Ishikawa (cell line): ENCODE results near the gene MIA.

ENCODE experiments used
- CEBPB ChIP-seq: IDR thresholded peaks from 2 replicates; pipeline ENCODE4 v1.6.1; 2012
- CREB1 ChIP-seq: IDR thresholded peaks from 2 replicates; pipeline ENCODE4 v1.6.1; 2012; ENCODE audit warnings: low read depth
- EGR1 ChIP-seq: IDR thresholded peaks from 2 replicates; pipeline ENCODE4 v1.6.1; 2012
- EP300 ChIP-seq: IDR thresholded peaks from 2 replicates; pipeline ENCODE4 v1.6.1; 2012; ENCODE audit warnings: borderline replicate concordance
- FOXM1 ChIP-seq: IDR thresholded peaks from 2 replicates; pipeline ENCODE4 v1.6.1; 2012; ENCODE audit warnings: low read depth, borderline replicate concordance
- MAX ChIP-seq: IDR thresholded peaks from 2 replicates; pipeline ENCODE4 v1.6.1; 2012
- NFIC ChIP-seq: IDR thresholded peaks from 2 replicates; pipeline ENCODE4 v1.6.1; 2012
- RAD21 ChIP-seq: IDR thresholded peaks from 2 replicates; pipeline ENCODE4 v1.6.1; 2012; ENCODE audit warnings: low read depth
- REST ChIP-seq: IDR thresholded peaks from 2 replicates; pipeline ENCODE4 v1.6.1; 2012; ENCODE audit warnings: low read depth, mild to moderate bottlenecking
- TAF1 ChIP-seq: IDR thresholded peaks from 2 replicates; pipeline ENCODE4 v1.6.1; 2012; ENCODE audit warnings: low read depth, mild to moderate bottlenecking
- TCF12 ChIP-seq: IDR thresholded peaks from 2 replicates; pipeline ENCODE4 v1.6.1; 2012; ENCODE audit warnings: low read depth
- TEAD4 ChIP-seq: IDR thresholded peaks from 2 replicates; pipeline ENCODE4 v1.6.1; 2012
- USF1 ChIP-seq: IDR thresholded peaks from 2 replicates; pipeline ENCODE4 v1.6.1; 2012
- YY1 ChIP-seq: IDR thresholded peaks from 2 replicates; pipeline ENCODE4 v1.6.1; 2012; ENCODE audit warnings: low read depth
- ZBTB7A ChIP-seq: IDR thresholded peaks from 2 replicates; pipeline ENCODE4 v1.6.1; 2012; ENCODE audit warnings: low read depth

The MIA gene

GRCh38 chr19:40803170-40803856, 28.0 kb downstream of the MIA start:
- TF ChIP-seq TEAD4 (no peak), MAX (no peak), TCF12 (no peak), REST (no peak), NFIC (no peak), EGR1 (no peak), TAF1 (no peak), EP300 (no peak), ZBTB7A (no peak), YY1 (no peak), CREB1 (no peak), CEBPB (no peak), FOXM1 (no peak), RAD21 (no peak), USF1 (no peak)

- TF ChIP-seq TCF12 (no peak), REST (no peak), CREB1 (no peak), CEBPB (no peak), EGR1 (no peak), NFIC (no peak; the same call in 1 of the 2 replicates), MAX (no peak), ZBTB7A (no peak), USF1 (no peak), FOXM1 (no peak), YY1 (no peak), RAD21 (no peak), TEAD4 (no peak), EP300 (no peak), TAF1 (no peak)
Measured at GRCh38 chr19:40803857-40804782, 28.8 kb downstream of the MIA start.

GRCh38 chr19:40804783-40805242, 29.5 kb downstream of the MIA start:
- TF ChIP-seq TAF1 (no peak), REST (no peak), CREB1 (no peak), NFIC (no peak), YY1 (no peak), USF1 (no peak), FOXM1 (no peak), EGR1 (no peak), EP300 (no peak)
